HCT116 (cell line): ENCODE results near the gene SLC4A5. TPM values are rescaled to one million over a fixed set of nuclear protein-coding genes. Genes with fewer than 3 reads are reported as not detected.

ENCODE experiments used
- ATAC-seq: fragments of 200-7000 bp; cut with Tn5 transposase; 2 replicates; pipeline ENCODE4 v1.9.1; 2020; ENCODE audit warnings: mild to moderate bottlenecking, moderate library complexity
- Bru-seq: library from RNA; stranded (reverse); fragments of 400-500 nt; gene quantifications from one replicate; lab custom pipeline; 2021; lab: Mats Ljungman, UMichigan
- BruChase-seq, 2 experiments: library from RNA; stranded (reverse); fragments of 400-500 nt; gene quantifications; one replicate each; lab custom pipeline; 2021; lab: Mats Ljungman, UMichigan
- BruUV-seq: library from RNA; stranded (reverse); fragments of 400-500 nt; replicated peaks from 2 replicates; lab custom pipeline; 2021; lab: Mats Ljungman, UMichigan
- CTCF ChIA-PET: fragments of 300-600 bp; sonication (Branson Sonifier 250); formaldehyde crosslinking; loops from one replicate; lab custom pipeline; 2021; ENCODE audit warnings: antibody characterized with exemption; lab: Charles Lee
- POLR2A ChIA-PET: fragments of 300-600, 350-600 bp; sonication (Branson Sonifier 250); formaldehyde crosslinking; loops from one replicate; lab custom pipeline; 2021; ENCODE audit warnings: antibody characterized with exemption; lab: Charles Lee
- RAD21 ChIA-PET, 2 experiments: fragments of 300-600 bp; sonication (Branson Sonifier 250); formaldehyde crosslinking; loops; one replicate each; lab custom pipeline; 2023; ENCODE audit warnings: low total read pairs in 2 of 2; ENCODE audit not compliant: uncharacterized antibody in 2 of 2, unreplicated experiment in 2 of 2, low non-redundant PET in 1 of 2; lab: Charles Lee
- DNase-seq: peaks from one replicate; pipeline ENCODE4 v3.0.0-alpha.2; 2010; ENCODE audit warnings: low read depth, low spot score
- H2AFZ ChIP-seq: fragments of 200-600 bp; shearing (Covaris generic), sonication (generic); 2 replicates; pipeline ENCODE4 v1.6.1; 2017; ENCODE audit warnings: low read depth, mixed run types, mixed read lengths, antibody characterized with exemption, low read length; ENCODE audit not compliant: poor library complexity, severe bottlenecking
- H3K27ac ChIP-seq: 2 replicates; pipeline ENCODE4 v1.5.1; 2012; ENCODE audit warnings: low read depth, low read length
- H3K27me3 ChIP-seq: fragments of 200-600 bp; sonication (generic); 2 replicates; pipeline ENCODE4 v1.6.1; 2016; ENCODE audit warnings: mixed run types, low read length, mixed read lengths; ENCODE audit not compliant: insufficient read depth
- H3K36me3 ChIP-seq, 2 experiments: fragments of 200-500 bp in 1 of 2; fragments of 200-600 bp in 1 of 2; sonication (Bioruptor generic) in 1 of 2; sonication (generic) in 1 of 2; 2 replicates each; pipeline versions ENCODE4 v1.5.1 to v1.6.1; 2014 to 2016; ENCODE audit warnings: low read length in 2 of 2, inconsistent platforms in 1 of 2, mixed read lengths in 1 of 2, mixed run types in 1 of 2; ENCODE audit not compliant: insufficient read depth in 2 of 2, control insufficient read depth in 1 of 2
- H3K4me1 ChIP-seq, 2 experiments: fragments of 200-600 bp in 1 of 2; sonication (generic) in 1 of 2; 2 replicates each; pipeline versions ENCODE4 v1.5.1 to v1.6.1; 2012 to 2017; ENCODE audit warnings: low read length in 2 of 2, inconsistent platforms in 1 of 2, mild to moderate bottlenecking in 1 of 2, mixed read lengths in 1 of 2, mixed run types in 1 of 2, moderate library complexity in 1 of 2; ENCODE audit not compliant: insufficient read depth in 2 of 2, control insufficient read depth in 1 of 2
- H3K4me2 ChIP-seq: fragments of 200-600 bp; sonication (generic); 2 replicates; pipeline ENCODE4 v1.6.1; 2017; ENCODE audit warnings: mixed run types, low read length, mixed read lengths
- H3K4me3 ChIP-seq, 2 experiments: fragments of 200-600 bp in 1 of 2; sonication (generic) in 1 of 2; replicated peaks in 1 of 2; 2 replicates each; pipeline ENCODE4 v1.5.1; 2011 to 2016; ENCODE audit warnings: low read length in 2 of 2, control low read depth in 1 of 2, low read depth in 1 of 2, mild to moderate bottlenecking in 1 of 2, mixed read lengths in 1 of 2, mixed run types in 1 of 2
- H3K79me2 ChIP-seq: fragments of 200-600 bp; sonication (generic); 2 replicates; pipeline ENCODE4 v1.6.1; 2017; ENCODE audit warnings: mild to moderate bottlenecking, mixed run types, low read length, moderate library complexity, mixed read lengths; ENCODE audit not compliant: insufficient read depth
- H3K9ac ChIP-seq: fragments of 200-600 bp; sonication (generic); 2 replicates; pipeline ENCODE4 v1.6.1; 2016; ENCODE audit warnings: low read length, mixed read lengths
- H3K9me2 ChIP-seq: fragments of 200-600 bp; sonication (generic), shearing (Covaris generic); 2 replicates; pipeline ENCODE4 v1.6.1; 2017; ENCODE audit warnings: mixed run types, mild to moderate bottlenecking, moderate library complexity; ENCODE audit not compliant: insufficient read depth
- H3K9me3 ChIP-seq, 2 experiments: fragments of 200-500 bp in 1 of 2; fragments of 200-600 bp in 1 of 2; sonication (Bioruptor generic) in 1 of 2; sonication (generic) in 1 of 2; 2 replicates each; pipeline ENCODE4 v1.6.1; 2014 to 2017; ENCODE audit warnings: low read length in 2 of 2, mixed read lengths in 2 of 2, inconsistent platforms in 1 of 2, low read depth in 1 of 2, mild to moderate bottlenecking in 1 of 2, mixed run types in 1 of 2, moderate library complexity in 1 of 2; ENCODE audit not compliant: control insufficient read depth in 1 of 2, insufficient read depth in 1 of 2
- H4K20me1 ChIP-seq: fragments of 200-600 bp; sonication (generic), shearing (Covaris generic); 2 replicates; pipeline ENCODE4 v1.6.1; 2017; ENCODE audit warnings: mixed run types, mild to moderate bottlenecking, moderate library complexity; ENCODE audit not compliant: insufficient read depth
- ATF3 ChIP-seq: IDR thresholded peaks from 2 replicates; pipeline ENCODE4 v1.6.1; 2012
- CBX3 ChIP-seq: IDR thresholded peaks from 2 replicates; pipeline ENCODE4 v1.6.1; 2012; ENCODE audit warnings: low read depth
- CEBPB ChIP-seq: IDR thresholded peaks from 2 replicates; pipeline ENCODE4 v1.6.1; 2012; ENCODE audit warnings: low read depth
- EGR1 ChIP-seq: IDR thresholded peaks from 2 replicates; pipeline ENCODE4 v1.6.1; 2012; ENCODE audit warnings: low read depth
- ELF1 ChIP-seq: IDR thresholded peaks from 2 replicates; pipeline ENCODE4 v1.6.1; 2012; ENCODE audit warnings: low read depth, borderline replicate concordance
- EZH2 ChIP-seq: fragments of 200-600 bp; sonication (generic); IDR thresholded peaks from 2 replicates; pipeline ENCODE4 v1.6.1; 2017; ENCODE audit warnings: antibody characterized with exemption, mixed run types
- FOSL1 ChIP-seq: IDR thresholded peaks from 2 replicates; pipeline ENCODE4 v1.6.1; 2012; ENCODE audit warnings: low read depth
- JUND ChIP-seq: IDR thresholded peaks from 2 replicates; pipeline ENCODE4 v1.6.1; 2012
- MAX ChIP-seq: IDR thresholded peaks from 2 replicates; pipeline ENCODE4 v1.6.1; 2012
- POLR2A ChIP-seq: IDR thresholded peaks from 2 replicates; pipeline ENCODE4 v1.7.0; 2011; ENCODE audit warnings: borderline replicate concordance; ENCODE audit not compliant: insufficient read depth, insufficient read length; ENCODE audit errors: extremely low read depth
- RAD21 ChIP-seq: IDR thresholded peaks from 2 replicates; pipeline ENCODE4 v1.6.1; 2012; ENCODE audit warnings: low read depth, mild to moderate bottlenecking
- SIN3A ChIP-seq: IDR thresholded peaks from 2 replicates; pipeline ENCODE4 v1.6.1; 2012; ENCODE audit warnings: low read depth
- SP1 ChIP-seq: IDR thresholded peaks from 2 replicates; pipeline ENCODE4 v1.6.1; 2012; ENCODE audit warnings: low read depth
- TCF7L2 ChIP-seq: IDR thresholded peaks from 2 replicates; pipeline ENCODE4 v1.7.0; 2011; ENCODE audit warnings: borderline replicate concordance, inconsistent platforms; ENCODE audit not compliant: insufficient read depth, insufficient read length; ENCODE audit errors: extremely low read depth
- YY1 ChIP-seq: IDR thresholded peaks from 2 replicates; pipeline ENCODE4 v1.6.1; 2011; ENCODE audit warnings: low read length, low read depth, moderate library complexity, mild to moderate bottlenecking; ENCODE audit not compliant: insufficient replicate concordance; ENCODE audit errors: extremely low read depth
- ZFX ChIP-seq: fragments of 450-650 bp; IDR thresholded peaks from 2 replicates; pipeline ENCODE4 v1.6.1; 2017
- ZNF274 ChIP-seq: fragments of 200-500 bp; sonication (Bioruptor generic); IDR thresholded peaks from 2 replicates; pipeline ENCODE4 v1.6.1; 2014; ENCODE audit warnings: mild to moderate bottlenecking, low read depth, low read length, inconsistent platforms
- intact Hi-C: fragments of 100-400 bp; cut with micrococcal nuclease; formaldehyde crosslinking; loops from 2 replicates; pipeline ENCODE4 v1.10.0; 2022
- long read RNA-seq: library from polyadenylated mRNA; unstranded; transcript quantifications from one replicate; pipeline ENCODE4 v2.0.0, GENCODE V29; 2021; ENCODE audit not compliant: unreplicated experiment
- polyA plus RNA-seq: library from polyadenylated mRNA; unstranded; fragments of >200 nt; gene quantifications from 2 replicates; pipeline ENCODE4 v1.2.1, GENCODE V29; 2012; ENCODE audit warnings: missing spikeins
- total RNA-seq: library from RNA; stranded (reverse); gene quantifications from one replicate; pipeline ENCODE4 v1.2.1, GENCODE V29; 2021; ENCODE audit not compliant: unreplicated experiment
- TF ChIP-seq, protein P1 (sequence below), 3 experiments: fragments of 200-600 bp in 1 of 3; sonication (generic) in 1 of 3; IDR thresholded peaks in 2 of 3; conservative IDR thresholded peaks in 1 of 3; 2 replicates each; pipeline ENCODE4 v1.5.1; 2012 to 2017; ENCODE audit warnings: low read depth in 2 of 3, low read length in 2 of 3, antibody characterized with exemption in 1 of 3, borderline replicate concordance in 1 of 3, control low read depth in 1 of 3, mild to moderate bottlenecking in 1 of 3, mixed read lengths in 1 of 3, mixed run types in 1 of 3, moderate library complexity in 1 of 3; ENCODE audit not compliant: insufficient read depth in 1 of 3
- TF ChIP-seq, protein P2 (sequence below): IDR thresholded peaks from 2 replicates; pipeline ENCODE4 v1.6.1; 2012; ENCODE audit warnings: low read depth

The SLC4A5 gene
- total RNA-seq: 0.91 TPM
- polyA plus RNA-seq: 1.1 and 1.2 TPM in 2 replicates
- Bru-seq, nascent RNA: percentile 45 among the genes with signal in this experiment
- BruChase-seq, experiment 1, labeled RNA remaining after a 6-hour chase: percentile 50 among the genes with signal in this experiment
- BruChase-seq, experiment 2, labeled RNA remaining after a 2-hour chase: percentile 44 among the genes with signal in this experiment
- long read RNA-seq, partial matches to known transcripts: 0 of 2 reads
- long read RNA-seq, other reads (novel, unspliced or antisense): 2 of 2 reads

DNA sequence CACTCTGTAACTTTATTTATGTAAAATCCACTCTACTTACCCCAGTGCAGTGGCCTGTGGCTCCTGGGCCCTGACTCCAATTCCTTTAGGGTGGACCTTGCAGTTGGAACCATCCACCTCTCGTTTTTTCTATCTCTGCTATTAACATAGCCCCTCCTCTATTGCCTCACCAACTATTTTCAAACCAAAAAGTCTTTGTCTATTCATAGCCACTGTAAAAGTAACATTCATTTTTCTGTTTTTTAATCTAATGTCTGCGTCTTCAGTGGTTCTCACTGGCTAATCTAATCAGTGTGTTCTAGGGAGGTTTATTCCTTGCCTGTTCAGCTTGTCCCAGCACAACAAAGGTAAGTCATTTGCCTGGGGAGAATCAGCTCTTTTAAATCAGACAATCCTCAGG lies at the start of gene SLC4A5:
Gene SLC4A5, minus strand, starts transcription at position 101 of the 400 bp plus-strand sequence. CDS start 28,393 bp downstream, outside the sequence.
- CTCF ChIA-PET: interaction anchor here (1.2 kb wide), 1 partner anchor 8 kb away, joined by 4 read pairs; no protein-coding TSS in a partner anchor

More for the DNA sequence above, at the start of gene SLC4A5:
- ATAC-seq (no peak), DNase-seq (no peak)
- H3K27ac ChIP-seq: no peak within 1 kb of the TSS
- H3K27me3 ChIP-seq: no peaks in the 10 kb centered on the region
- RAD21 ChIA-PET: no interaction called here
- no peaks in the 10 kb centered on the region for H3K9me2 ChIP-seq
- intact Hi-C loops: no loop called here
- H3K4me1 ChIP-seq: no peaks in the 10 kb centered on the region
- BruUV-seq: no TSS peak
- H2AFZ ChIP-seq: no peak within 1 kb of the TSS
- no peaks in the 10 kb centered on the region for H4K20me1 ChIP-seq
- H3K79me2 ChIP-seq: no peaks in the 10 kb centered on the region
- no peak within 1 kb of the TSS for H3K4me3 ChIP-seq
- no peak for TF ChIP-seq POLR2A
- TF ChIP-seq SIN3A: no peak
- no peak for TF ChIP-seq ZNF274
- TF ChIP-seq MAX: no peak
- no peak for TF ChIP-seq CEBPB
- no peak for TF ChIP-seq ELF1
- no peak for TF ChIP-seq JUND
- no peak for TF ChIP-seq EZH2
- no peak for TF ChIP-seq ATF3
- TF ChIP-seq YY1: no peak
- no peak for TF ChIP-seq CBX3
- TF ChIP-seq, protein P1, sequence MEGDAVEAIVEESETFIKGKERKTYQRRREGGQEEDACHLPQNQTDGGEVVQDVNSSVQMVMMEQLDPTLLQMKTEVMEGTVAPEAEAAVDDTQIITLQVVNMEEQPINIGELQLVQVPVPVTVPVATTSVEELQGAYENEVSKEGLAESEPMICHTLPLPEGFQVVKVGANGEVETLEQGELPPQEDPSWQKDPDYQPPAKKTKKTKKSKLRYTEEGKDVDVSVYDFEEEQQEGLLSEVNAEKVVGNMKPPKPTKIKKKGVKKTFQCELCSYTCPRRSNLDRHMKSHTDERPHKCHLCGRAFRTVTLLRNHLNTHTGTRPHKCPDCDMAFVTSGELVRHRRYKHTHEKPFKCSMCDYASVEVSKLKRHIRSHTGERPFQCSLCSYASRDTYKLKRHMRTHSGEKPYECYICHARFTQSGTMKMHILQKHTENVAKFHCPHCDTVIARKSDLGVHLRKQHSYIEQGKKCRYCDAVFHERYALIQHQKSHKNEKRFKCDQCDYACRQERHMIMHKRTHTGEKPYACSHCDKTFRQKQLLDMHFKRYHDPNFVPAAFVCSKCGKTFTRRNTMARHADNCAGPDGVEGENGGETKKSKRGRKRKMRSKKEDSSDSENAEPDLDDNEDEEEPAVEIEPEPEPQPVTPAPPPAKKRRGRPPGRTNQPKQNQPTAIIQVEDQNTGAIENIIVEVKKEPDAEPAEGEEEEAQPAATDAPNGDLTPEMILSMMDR (IDR thresholded peaks at IDR 0.05 in 2 of 3, conservative IDR thresholded peaks at IDR 0.05 in 1 of 3; ENCODE audit: borderline replicate concordance in 1 of 3, insufficient read depth in 1 of 3, low read depth in 2 of 3, low read length in 2 of 3): no peak
- TF ChIP-seq SP1: no peak
- TF ChIP-seq, protein P2, sequence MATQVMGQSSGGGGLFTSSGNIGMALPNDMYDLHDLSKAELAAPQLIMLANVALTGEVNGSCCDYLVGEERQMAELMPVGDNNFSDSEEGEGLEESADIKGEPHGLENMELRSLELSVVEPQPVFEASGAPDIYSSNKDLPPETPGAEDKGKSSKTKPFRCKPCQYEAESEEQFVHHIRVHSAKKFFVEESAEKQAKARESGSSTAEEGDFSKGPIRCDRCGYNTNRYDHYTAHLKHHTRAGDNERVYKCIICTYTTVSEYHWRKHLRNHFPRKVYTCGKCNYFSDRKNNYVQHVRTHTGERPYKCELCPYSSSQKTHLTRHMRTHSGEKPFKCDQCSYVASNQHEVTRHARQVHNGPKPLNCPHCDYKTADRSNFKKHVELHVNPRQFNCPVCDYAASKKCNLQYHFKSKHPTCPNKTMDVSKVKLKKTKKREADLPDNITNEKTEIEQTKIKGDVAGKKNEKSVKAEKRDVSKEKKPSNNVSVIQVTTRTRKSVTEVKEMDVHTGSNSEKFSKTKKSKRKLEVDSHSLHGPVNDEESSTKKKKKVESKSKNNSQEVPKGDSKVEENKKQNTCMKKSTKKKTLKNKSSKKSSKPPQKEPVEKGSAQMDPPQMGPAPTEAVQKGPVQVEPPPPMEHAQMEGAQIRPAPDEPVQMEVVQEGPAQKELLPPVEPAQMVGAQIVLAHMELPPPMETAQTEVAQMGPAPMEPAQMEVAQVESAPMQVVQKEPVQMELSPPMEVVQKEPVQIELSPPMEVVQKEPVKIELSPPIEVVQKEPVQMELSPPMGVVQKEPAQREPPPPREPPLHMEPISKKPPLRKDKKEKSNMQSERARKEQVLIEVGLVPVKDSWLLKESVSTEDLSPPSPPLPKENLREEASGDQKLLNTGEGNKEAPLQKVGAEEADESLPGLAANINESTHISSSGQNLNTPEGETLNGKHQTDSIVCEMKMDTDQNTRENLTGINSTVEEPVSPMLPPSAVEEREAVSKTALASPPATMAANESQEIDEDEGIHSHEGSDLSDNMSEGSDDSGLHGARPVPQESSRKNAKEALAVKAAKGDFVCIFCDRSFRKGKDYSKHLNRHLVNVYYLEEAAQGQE: no peak
- no peak for TF ChIP-seq ZFX
- TF ChIP-seq FOSL1: no peak
- TF ChIP-seq EGR1: no peak
- no peak for TF ChIP-seq RAD21
- no peak for TF ChIP-seq TCF7L2
- POLR2A ChIA-PET: no interaction called here
- H3K9ac ChIP-seq: no peak within 1 kb of the TSS
- no peaks in the 10 kb centered on the region for H3K36me3 ChIP-seq
- no peaks in the 10 kb centered on the region for H3K9me3 ChIP-seq
- no peak within 1 kb of the TSS for H3K4me2 ChIP-seq
